Liver (tissue), 3 donors: ENCODE results near the gene RNF10.
"Not testable (repeated sequence)": the region's sequence is repeated elsewhere in the genome, so short reads cannot be mapped to it uniquely, and the experiment has no call there.

ENCODE experiments used
- ATF3 ChIP-seq: IDR thresholded peaks from 2 replicates; pipeline ENCODE4 v1.6.1; 2016; ENCODE audit warnings: antibody characterized with exemption
- CTCF ChIP-seq: fragments of 150-350 bp; IDR thresholded peaks from 2 replicates; pipeline ENCODE4 v1.5.1; 2017; ENCODE audit warnings: improper control_type of control experiment, low read depth, low read length; ENCODE audit not compliant: missing input control
- FOXA2 ChIP-seq: IDR thresholded peaks from 2 replicates; pipeline ENCODE4 v1.6.1; 2016; ENCODE audit warnings: antibody characterized with exemption
- GABPA ChIP-seq, 2 donors: IDR thresholded peaks in 1 of 2; conservative IDR thresholded peaks in 1 of 2; 2 replicates each; pipeline ENCODE4 v1.6.1; 2016; ENCODE audit warnings: antibody characterized with exemption in 2 of 2, mild to moderate bottlenecking in 1 of 2, moderate library complexity in 1 of 2
- MAX ChIP-seq: IDR thresholded peaks from 2 replicates; pipeline ENCODE4 v1.6.1; 2016; ENCODE audit warnings: antibody characterized with exemption
- RAD21 ChIP-seq, 2 donors: IDR thresholded peaks; 2 replicates each; pipeline ENCODE4 v1.6.1; 2016; ENCODE audit warnings: antibody characterized with exemption in 2 of 2, mild to moderate bottlenecking in 2 of 2
- donor health status: healthy.
- donor health status: healthy.

GRCh38 chr12:120519324-120519723 is 14.8 kb upstream of the RNF10 start:
- TF ChIP-seq CTCF; GABPA (IDR thresholded peaks at IDR 0.05 in 1 of 2, conservative IDR thresholded peaks at IDR 0.05 in 1 of 2); FOXA2; RAD21 (IDR thresholded peaks at IDR 0.05); MAX; ATF3: not testable (repeated sequence)
